Activated CD8-positive, alpha-beta T cell treated with anti-CD3 and anti-CD28 coated beads for 36 hours (primary cell): ENCODE results near the gene LKAAEAR1. TPM values are rescaled to one million over a fixed set of nuclear protein-coding genes. Genes with fewer than 3 reads are reported as not detected.
"Not testable (repeated sequence)": the region's sequence is repeated elsewhere in the genome, so short reads cannot be mapped to it uniquely, and the experiment has no call there.

Experiments
- ATAC-seq: fragments of 200-7000 bp; cut with Tn5 transposase; one replicate; pipeline ENCODE4 v1.10.0; 2021; ENCODE audit warnings: mild to moderate bottlenecking, moderate library complexity
- CTCF ChIA-PET: fragments of 350-600 bp; sonication (Branson Sonifier 250); formaldehyde crosslinking; loops from one replicate; lab custom pipeline; 2021; ENCODE audit warnings: antibody characterized with exemption; lab: Charles Lee
- POLR2A ChIA-PET: fragments of 350-600 bp; sonication (Branson Sonifier 250); formaldehyde crosslinking; loops from one replicate; lab custom pipeline; 2021; ENCODE audit warnings: antibody characterized with exemption; lab: Charles Lee
- DNase-seq: peaks from one replicate; pipeline ENCODE4 v3.0.0-alpha.2; 2020
- H3K27ac Mint-ChIP-seq: one replicate; pipeline ENCODE4 v1.8.0; 2021; ENCODE audit warnings: mild to moderate bottlenecking, mixed read lengths
- H3K27me3 Mint-ChIP-seq: one replicate; pipeline ENCODE4 v1.8.0; 2021; ENCODE audit warnings: mixed read lengths
- H3K36me3 Mint-ChIP-seq: one replicate; pipeline ENCODE4 v1.8.0; 2021; ENCODE audit warnings: low read depth, mixed read lengths
- H3K4me1 Mint-ChIP-seq: one replicate; pipeline ENCODE4 v1.8.0; 2021; ENCODE audit warnings: low read depth, mixed read lengths
- H3K4me3 Mint-ChIP-seq: one replicate; pipeline ENCODE4 v1.8.0; 2021; ENCODE audit warnings: mild to moderate bottlenecking, moderate library complexity, mixed read lengths
- H3K9me3 Mint-ChIP-seq: one replicate; pipeline ENCODE4 v1.8.0; 2021; ENCODE audit warnings: mixed read lengths
- CTCF ChIP-seq: fragments of 200-600 bp; IDR thresholded peaks from one replicate; pipeline ENCODE4 v1.8.0; 2022; ENCODE audit warnings: antibody characterized with exemption, mild to moderate bottlenecking
- intact Hi-C: fragments of 100-400 bp; cut with micrococcal nuclease; formaldehyde crosslinking; loops from one replicate; pipeline ENCODE4 v1.10.0; 2022
- total RNA-seq, 2 experiments: library from RNA; stranded (reverse); gene quantifications; one replicate each; pipeline ENCODE4 v1.2.3, GENCODE V29; 2021

The LKAAEAR1 gene
- total RNA-seq, 2 experiments from 2014 or later = 0.43 TPM

GRCh38 chr20:64119301-64119680 is 35.1 kb upstream of the LKAAEAR1 start:
- no peak for TF ChIP-seq CTCF
- ATAC-seq (no peak), DNase-seq (no peak)
- Mint-ChIP-seq H3K4me3 (no peak overlapping the region), H3K9me3 (no peaks in the 10 kb centered on the region), H3K4me1 (peaks cover 9% of the 10 kb centered on the region), H3K27me3 (peaks cover 7% of the 10 kb centered on the region), H3K27ac (no peak overlapping the region), H3K36me3 (no peaks in the 10 kb centered on the region)
- intact Hi-C loops = no loop called here
- ChIA-PET CTCF (interaction anchor here (1.1 to 4.2 kb wide), 7 partner anchors 12 to 145 kb away, joined by 3 to 61 read pairs (median 8); partner anchors contain the start of genes C20orf204 and LKAAEAR1), POLR2A (interaction anchor here (1.2 to 1.6 kb wide), 3 partner anchors 17 to 137 kb away, joined by 3 to 4 read pairs (median 3); partner anchors contain the start of gene LKAAEAR1)

- CTCF ChIA-PET = interaction anchor here (1.7 kb wide), 1 partner anchor 34 kb away, joined by 5 read pairs; the partner anchor contains the start of gene LKAAEAR1
- H3K36me3 Mint-ChIP-seq, ATAC-seq, H3K4me1 Mint-ChIP-seq, POLR2A ChIA-PET, H3K4me3 Mint-ChIP-seq, H3K9me3 Mint-ChIP-seq, H3K27me3 Mint-ChIP-seq, intact Hi-C loops, DNase-seq, H3K27ac Mint-ChIP-seq: not testable (repeated sequence)
Observed at GRCh38 chr20:64117432-64117777, 33.2 kb upstream of the LKAAEAR1 start.

GRCh38 chr20:64116541-64117431 is 32.6 kb upstream of the LKAAEAR1 start:
- Mint-ChIP-seq H3K27me3 (peaks cover 3% of the 10 kb centered on the region), H3K36me3 (no peaks in the 10 kb centered on the region), H3K4me3 (no peak overlapping the region), H3K4me1 (peaks cover 9% of the 10 kb centered on the region), H3K27ac (no peak overlapping the region), H3K9me3 (no peaks in the 10 kb centered on the region)
- intact Hi-C loops = no loop called here
- no peak for DNase-seq
- CTCF ChIA-PET = interaction anchor here (0.7 to 1.7 kb wide), 3 partner anchors 14 to 78 kb away, joined by 3 to 5 read pairs (median 3); partner anchors contain the start of gene LKAAEAR1
- no peak for TF ChIP-seq CTCF
- no peak for ATAC-seq
- POLR2A ChIA-PET = no interaction called here

GRCh38 chr20:64116016-64116415 is 31.8 kb upstream of the LKAAEAR1 start:
- Mint-ChIP-seq H3K9me3 (no peaks in the 10 kb centered on the region), H3K27me3 (no peaks in the 10 kb centered on the region), H3K4me3 (no peak overlapping the region), H3K27ac (no peak overlapping the region), H3K4me1 (peaks cover 9% of the 10 kb centered on the region), H3K36me3 (no peaks in the 10 kb centered on the region)
- ATAC-seq = no peak
- no peak for TF ChIP-seq CTCF
- ChIA-PET POLR2A (interaction anchor here (0.9 kb wide), 1 partner anchor 31 kb away, joined by 3 read pairs; no protein-coding TSS in a partner anchor), CTCF (interaction anchor here (1.2 to 1.3 kb wide), 2 partner anchors 15 to 77 kb away, joined by 3 read pairs; no protein-coding TSS in a partner anchor)
- DNase-seq = no peak
- intact Hi-C loops = no loop called here

GRCh38 chr20:64115171-64115911 is 31.1 kb upstream of the LKAAEAR1 start:
- ATAC-seq = no peak
- Mint-ChIP-seq H3K9me3 (no peaks in the 10 kb centered on the region), H3K4me3 (no peak overlapping the region), H3K36me3 (no peaks in the 10 kb centered on the region), H3K27me3 (no peaks in the 10 kb centered on the region), H3K4me1 (peaks cover 6% of the 10 kb centered on the region), H3K27ac (no peak overlapping the region)
- TF ChIP-seq CTCF = no peak
- DNase-seq = no peak
- ChIA-PET POLR2A (interaction anchor here (0.9 kb wide), 1 partner anchor 30 kb away, joined by 3 read pairs; no protein-coding TSS in a partner anchor), CTCF (interaction anchor here (1.2 to 1.6 kb wide), 3 partner anchors 14 to 77 kb away, joined by 3 to 5 read pairs (median 3); partner anchors contain the start of gene LKAAEAR1)
- intact Hi-C loops = no loop called here
